Esophagus squamous epithelium (tissue), 5 donors: ENCODE measurements around the gene TRIOBP. TPM values are rescaled to one million over a fixed set of nuclear protein-coding genes. Genes with fewer than 3 reads are reported as not detected.

ENCODE experiments used
- DNase-seq: peaks from one replicate; lab custom pipeline; 2025; lab: John Stamatoyannopoulos, UW
- H3K27ac ChIP-seq, 4 donors: fragments of 200-600 bp; sonication (generic); one replicate each; pipeline ENCODE4 v1.5.1; 2016 to 2019; ENCODE audit warnings: mild to moderate bottlenecking in 1 of 4
- H3K27me3 ChIP-seq, 4 donors: fragments of 200-600 bp; sonication (generic); 1 replicate in 3 of 4; 2 replicates in 1 of 4; pipeline versions ENCODE4 v1.5.1 to v1.6.0; 2017 to 2021; ENCODE audit warnings: antibody characterized with exemption in 1 of 4
- H3K36me3 ChIP-seq, 3 donors: fragments of 200-600 bp; sonication (generic); one replicate each; pipeline ENCODE4 v1.5.1; 2016 to 2019
- H3K4me1 ChIP-seq, 3 donors: fragments of 200-600 bp; sonication (generic); one replicate each; pipeline ENCODE4 v1.5.1; 2017 to 2019
- H3K4me3 ChIP-seq, 4 donors: fragments of 200-600 bp; sonication (generic); 1 replicate in 3 of 4; 2 replicates in 1 of 4; pipeline ENCODE4 v1.5.1; 2016 to 2019; ENCODE audit warnings: mild to moderate bottlenecking in 2 of 4, moderate library complexity in 1 of 4
- H3K9me3 ChIP-seq, 3 donors: fragments of 200-600 bp; sonication (generic); one replicate each; pipeline ENCODE4 v1.5.1; 2016 to 2019
- CTCF ChIP-seq, 6 experiments: fragments of 450-650 bp in 4 of 6; fragments of 200-600 bp in 2 of 6; sonication (generic) in 2 of 6; IDR thresholded peaks; one replicate each; pipeline ENCODE4 v1.5.1; 2016 to 2019; ENCODE audit warnings: antibody characterized with exemption in 6 of 6, mild to moderate bottlenecking in 4 of 6, moderate library complexity in 4 of 6
- POLR2A ChIP-seq, 4 donors: fragments of 450-650 bp; IDR thresholded peaks; one replicate each; pipeline ENCODE4 v1.6.1; 2017; ENCODE audit warnings: antibody characterized with exemption in 4 of 4, mild to moderate bottlenecking in 4 of 4, moderate library complexity in 3 of 4
- WGBS, 2 donors: methylation state at CpG; one replicate each; pipeline ENCODE4 v1.1.5; 2018; 5-methylcytosine and 5-hydroxymethylcytosine counted together
- intact Hi-C: fragments of 100-400 bp; cut with DNase I; formaldehyde crosslinking; loops from one replicate; pipeline ENCODE4 v1.15.0; 2022
- total RNA-seq, 4 donors: library from RNA; depleted of rRNA; stranded (reverse); fragments of >200 nt; gene quantifications; one replicate each; pipeline ENCODE4 v1.1.0, GENCODE V29; 2016
- donor health status: DM: yes; HTN: yes; CAD: no.

The TRIOBP gene
- total RNA-seq, 4 donors from 2014 or later, result 67.6 to 149 (median 108) TPM

GRCh38 chr22:37750596-37751162 is 53.8 kb downstream of the TRIOBP start:
- H3K27me3 ChIP-seq, result no peaks in the 10 kb centered on the region
- TF ChIP-seq CTCF (IDR thresholded peaks at IDR 0.05) (no peak), POLR2A (IDR thresholded peaks at IDR 0.05) (no peak)
- H3K4me3 ChIP-seq, result peak overlapping the region in 1 of 4 donors; percentile 14
- H3K4me1 ChIP-seq, result peaks cover 67 to 89% (median 70%) of the 10 kb centered on the region in 3 donors
- H3K36me3 ChIP-seq, result peaks cover 8 to 28% (median 15%) of the 10 kb centered on the region in 3 donors
- intact Hi-C loops, result no loop called here
- no peaks in the 10 kb centered on the region for H3K9me3 ChIP-seq
- H3K27ac ChIP-seq, result peak overlapping the region; percentile 92 to 99 (median 98)
- WGBS, 2 donors, result 64 to 70% methylated on average over 7 to 8 of the region's 14 CpGs
- no peak for DNase-seq

- H3K36me3 ChIP-seq, result peaks cover 17 to 38% (median 21%) of the 10 kb centered on the region in 3 donors
- intact Hi-C loops, result no loop called here
- H3K4me3 ChIP-seq, result peak overlapping the region in 3 of 4 donors; percentile 12 to 29 (median 13)
- WGBS, 2 donors, result 64 to 86% methylated on average over 1 to 2 of the region's 11 CpGs
- no peaks in the 10 kb centered on the region for H3K27me3 ChIP-seq
- TF ChIP-seq CTCF (IDR thresholded peaks at IDR 0.05) (no peak), POLR2A (IDR thresholded peaks at IDR 0.05) (no peak)
- H3K9me3 ChIP-seq, result no peaks in the 10 kb centered on the region
- no peak for DNase-seq
- H3K27ac ChIP-seq, result peak overlapping the region; percentile 92 to 99 (median 98)
- H3K4me1 ChIP-seq, result peaks cover 67 to 98% (median 75%) of the 10 kb centered on the region in 3 donors
Observed at GRCh38 chr22:37751449-37752188, 54.8 kb downstream of the TRIOBP start.

GRCh38 chr22:37752189-37753087 is 55.6 kb downstream of the TRIOBP start:
- no peaks in the 10 kb centered on the region for H3K27me3 ChIP-seq
- peak; percentile 58 for DNase-seq
- intact Hi-C loops, result no loop called here
- H3K4me1 ChIP-seq, result peaks cover 62 to 93% (median 72%) of the 10 kb centered on the region in 3 donors
- H3K9me3 ChIP-seq, result no peaks in the 10 kb centered on the region
- peak in 1 of 4 donors; percentile 25 for TF ChIP-seq POLR2A (IDR thresholded peaks at IDR 0.05)
- TF ChIP-seq CTCF (IDR thresholded peaks at IDR 0.05), result peak in 2 of 6 experiments; percentile 36 to 56
- peak overlapping the region in 3 of 4 donors; percentile 12 to 29 (median 13) for H3K4me3 ChIP-seq
- peak overlapping the region; percentile 92 to 99 (median 98) for H3K27ac ChIP-seq
- peaks cover 21 to 46% (median 24%) of the 10 kb centered on the region in 3 donors for H3K36me3 ChIP-seq
- WGBS, 2 donors, result 20 to 70% methylated on average over 4 to 10 of the region's 17 CpGs

- no peaks in the 10 kb centered on the region for H3K27me3 ChIP-seq
- no peak for TF ChIP-seq POLR2A (IDR thresholded peaks at IDR 0.05)
- no peak for TF ChIP-seq CTCF (IDR thresholded peaks at IDR 0.05)
- H3K9me3 ChIP-seq, result no peaks in the 10 kb centered on the region
- DNase-seq, result no peak
- 66 to 85% methylated on average over 8 of the region's 10 CpGs for WGBS, 2 donors
- intact Hi-C loops, result no loop called here
- H3K27ac ChIP-seq, result peak overlapping the region; percentile 92 to 99 (median 98)
- H3K4me3 ChIP-seq, result no peak overlapping the region
- peaks cover 26 to 59% (median 36%) of the 10 kb centered on the region in 3 donors for H3K36me3 ChIP-seq
- peaks cover 49 to 80% (median 58%) of the 10 kb centered on the region in 3 donors for H3K4me1 ChIP-seq
Observed at GRCh38 chr22:37753746-37754145, 56.9 kb downstream of the TRIOBP start.
